Raji (cell line): ENCODE results near the gene NPFF.

Experiments
- POLR2A ChIP-seq: IDR thresholded peaks from 2 replicates; pipeline ENCODE4 v1.6.1; 2011; ENCODE audit warnings: low read depth, low read length, control low read depth; ENCODE audit not compliant: insufficient read depth

NPFF gene

DNA sequence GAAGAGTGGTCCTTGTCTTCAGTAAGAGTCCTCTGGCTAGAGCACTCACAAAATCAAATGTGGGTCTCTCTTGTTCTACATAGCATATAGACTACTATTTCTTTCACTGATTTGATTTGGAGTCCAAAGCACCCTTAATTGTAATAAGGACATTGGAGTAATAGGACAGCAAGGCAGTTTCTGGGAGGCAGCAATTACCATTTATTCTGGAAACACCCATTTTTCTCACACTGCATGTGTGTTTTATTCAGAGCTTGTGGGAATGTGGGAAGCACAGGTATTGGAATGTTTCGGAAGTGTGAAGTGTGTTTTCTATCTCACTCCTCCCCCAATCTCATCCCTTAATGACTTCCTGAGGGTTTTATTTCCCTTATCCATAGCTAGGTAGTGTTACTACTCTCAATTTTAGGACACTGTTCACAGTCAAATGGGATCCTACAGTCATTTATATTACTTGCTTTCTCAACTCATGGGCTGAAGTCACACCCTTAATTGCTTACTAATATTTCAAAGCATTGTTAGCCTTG is 35.2 kb downstream of the NPFF start:
- no peak for TF ChIP-seq POLR2A

GRCh38 chr12:53468282-53468681 is 39.0 kb downstream of the NPFF start:
- TF ChIP-seq POLR2A: no peak

GRCh38 chr12:53467880-53468279 is 39.4 kb downstream of the NPFF start:
- TF ChIP-seq POLR2A: no peak

DNA sequence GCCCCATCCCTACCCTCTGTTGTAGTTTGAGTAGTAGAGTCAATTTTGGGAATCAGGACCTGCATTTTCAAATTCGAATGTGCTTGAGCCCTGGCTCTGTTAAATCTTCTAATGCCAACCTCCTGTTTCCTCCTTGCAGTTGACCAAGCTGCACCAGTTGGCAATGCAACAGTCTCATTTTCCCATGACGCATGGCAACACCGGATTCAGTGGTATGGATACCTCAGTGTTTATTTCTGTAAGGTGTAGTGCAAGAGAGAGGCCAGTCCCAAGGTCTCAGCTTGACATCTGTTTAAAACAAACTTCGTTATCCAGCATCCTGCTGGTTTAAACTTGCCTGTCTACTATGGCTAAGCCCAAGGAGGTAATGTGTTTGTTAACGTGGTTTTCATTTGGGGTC is 40.2 kb downstream of the NPFF start:
- no peak for TF ChIP-seq POLR2A

DNA sequence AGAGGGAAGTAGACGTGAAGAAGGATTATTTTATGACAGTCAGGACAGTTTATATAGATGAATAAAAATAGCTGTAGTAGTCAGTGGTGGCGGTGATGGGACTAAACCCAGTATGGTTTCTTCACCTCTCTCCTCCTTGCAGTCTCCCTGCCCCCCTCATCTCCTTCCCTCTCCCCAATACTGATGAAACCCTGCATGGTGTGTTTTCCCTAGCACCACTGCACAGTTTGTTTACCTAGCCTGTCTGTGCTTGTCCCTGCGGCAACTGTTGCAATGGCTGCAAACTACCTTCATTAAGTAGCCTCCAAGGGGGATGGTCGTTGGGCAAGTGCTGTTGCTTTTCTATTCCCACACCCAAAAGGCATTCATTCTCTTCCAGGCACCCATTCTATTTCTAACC is 40.6 kb downstream of the NPFF start:
- TF ChIP-seq POLR2A: no peak

DNA sequence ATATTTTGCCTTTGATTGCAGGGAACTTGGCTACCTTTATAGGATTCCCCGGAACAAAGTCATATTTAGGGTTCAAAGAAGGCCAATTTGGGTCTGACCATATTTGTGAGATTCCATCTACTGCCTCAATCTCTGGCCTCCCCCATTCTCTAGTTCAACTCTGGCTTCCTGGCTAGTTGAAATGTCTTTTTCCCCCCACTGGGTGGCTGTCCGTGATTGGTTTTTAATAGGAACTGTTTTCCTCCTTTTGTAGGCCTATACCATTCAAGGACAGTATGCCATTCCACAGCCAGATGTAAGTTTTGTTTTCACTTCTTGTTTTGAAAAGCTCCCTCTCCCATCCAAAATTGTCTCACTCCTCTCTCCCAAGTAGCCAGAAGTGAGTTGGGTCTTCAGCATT is 41.6 kb downstream of the NPFF start:
- TF ChIP-seq POLR2A: no peak

GRCh38 chr12:53464685-53465418 is 42.4 kb downstream of the NPFF start:
- TF ChIP-seq POLR2A: no peak

DNA sequence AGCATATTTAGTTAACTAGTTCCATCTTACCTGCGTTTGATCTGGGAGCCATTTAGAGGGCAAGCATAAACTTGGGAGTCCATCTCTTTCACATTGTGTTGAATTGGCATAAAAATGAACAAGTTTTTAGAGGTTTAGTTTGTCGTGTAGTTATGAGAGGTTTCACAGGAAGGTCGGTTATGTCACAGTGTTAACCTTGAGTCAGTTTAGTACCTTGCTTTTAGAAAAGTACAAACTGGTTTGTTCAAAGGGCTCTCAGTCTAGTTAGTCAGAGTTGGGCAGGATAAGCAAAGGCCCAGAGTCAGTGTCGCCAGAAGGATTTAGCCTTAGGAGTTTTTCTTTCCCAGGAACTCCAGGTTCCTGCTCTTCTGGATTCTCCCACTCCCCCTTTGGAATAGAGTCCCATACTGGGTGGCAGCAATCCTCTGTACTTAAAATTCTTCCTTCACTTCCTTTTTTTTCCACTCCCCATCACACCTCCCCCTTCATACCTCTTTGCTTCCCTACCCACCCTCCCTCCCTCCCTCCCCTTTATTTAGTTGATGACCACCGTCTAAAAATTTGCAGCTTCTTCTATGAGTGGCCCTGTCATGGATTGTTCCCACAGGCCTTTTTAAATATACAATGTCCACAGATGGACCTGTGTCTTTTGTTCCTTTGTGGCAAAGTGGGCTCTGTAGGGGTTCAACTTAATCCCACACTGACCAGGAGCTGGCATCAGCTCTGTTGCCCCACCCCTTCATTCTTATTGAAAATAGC is 43.3 kb downstream of the NPFF start:
- no peak for TF ChIP-seq POLR2A

DNA sequence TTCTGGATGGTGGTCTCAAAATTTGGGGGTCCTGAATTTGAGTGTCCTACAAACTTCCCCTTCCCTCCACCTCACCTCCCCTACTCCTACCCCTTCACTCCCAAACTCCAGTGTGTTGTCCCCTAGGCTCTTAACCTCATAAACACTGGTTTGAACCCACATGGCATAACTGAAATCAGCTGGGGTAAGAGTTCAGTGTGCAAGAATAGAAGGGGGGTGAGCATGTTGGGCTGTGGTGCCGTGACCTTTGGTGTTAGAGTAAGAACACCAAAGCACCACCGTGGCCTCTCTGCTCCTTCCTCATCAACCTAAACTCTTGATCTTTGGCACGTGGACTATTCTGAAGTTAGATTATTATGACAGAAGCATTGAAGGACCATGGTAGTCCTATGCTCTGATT is 44.3 kb downstream of the NPFF start:
- TF ChIP-seq POLR2A: no peak

GRCh38 chr12:53461591-53461990 is 45.7 kb downstream of the NPFF start:
- TF ChIP-seq POLR2A: no peak

DNA sequence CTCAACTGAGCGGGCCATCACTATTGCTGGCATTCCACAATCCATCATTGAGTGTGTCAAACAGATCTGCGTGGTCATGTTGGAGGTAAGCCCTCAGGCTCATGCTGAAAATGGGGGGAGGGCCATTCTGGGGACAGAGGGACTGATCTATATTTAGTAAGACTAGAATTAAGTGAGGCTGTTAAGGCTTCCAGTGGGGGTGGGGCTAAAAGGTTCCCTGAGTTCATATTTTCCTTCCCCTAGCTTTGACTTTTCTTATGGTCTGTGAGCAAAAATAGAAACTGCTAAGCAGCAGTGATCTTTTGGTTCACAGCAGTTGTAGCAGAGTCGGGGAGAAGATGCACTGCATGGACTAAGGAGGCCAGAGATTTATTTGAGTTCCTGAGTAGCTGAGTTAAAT is 46.2 kb downstream of the NPFF start:
- no peak for TF ChIP-seq POLR2A

DNA sequence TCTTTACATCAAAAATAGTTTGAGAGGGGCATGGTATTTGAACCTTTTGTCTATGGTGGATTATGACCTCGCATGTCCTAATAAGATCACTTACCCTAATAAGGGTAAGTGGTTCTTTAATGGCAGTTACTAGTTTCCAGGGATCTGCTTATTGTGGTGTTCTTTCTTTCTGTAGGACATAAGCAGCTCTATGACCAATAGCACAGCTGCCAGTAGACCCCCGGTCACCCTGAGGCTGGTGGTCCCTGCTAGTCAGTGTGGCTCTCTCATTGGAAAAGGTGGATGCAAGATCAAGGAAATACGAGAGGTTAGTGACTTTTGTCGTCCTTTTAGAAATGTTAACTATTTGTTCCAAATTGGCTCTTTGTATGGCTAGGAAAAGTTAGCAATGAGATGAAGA is 48.2 kb downstream of the NPFF start:
- no peak for TF ChIP-seq POLR2A
